Measurements from ENCODE around the gene C17orf75. TPM values are rescaled to one million over a fixed set of nuclear protein-coding genes. Genes with fewer than 3 reads are reported as not detected.
A peak's percentile ranks its signal among the peaks of the same experiment; 100 is the strongest.
"Not testable (repeated sequence)": the region's sequence is repeated elsewhere in the genome, so short reads cannot be mapped to it uniquely, and the experiment has no call there.

Gene C17orf75, protein sequence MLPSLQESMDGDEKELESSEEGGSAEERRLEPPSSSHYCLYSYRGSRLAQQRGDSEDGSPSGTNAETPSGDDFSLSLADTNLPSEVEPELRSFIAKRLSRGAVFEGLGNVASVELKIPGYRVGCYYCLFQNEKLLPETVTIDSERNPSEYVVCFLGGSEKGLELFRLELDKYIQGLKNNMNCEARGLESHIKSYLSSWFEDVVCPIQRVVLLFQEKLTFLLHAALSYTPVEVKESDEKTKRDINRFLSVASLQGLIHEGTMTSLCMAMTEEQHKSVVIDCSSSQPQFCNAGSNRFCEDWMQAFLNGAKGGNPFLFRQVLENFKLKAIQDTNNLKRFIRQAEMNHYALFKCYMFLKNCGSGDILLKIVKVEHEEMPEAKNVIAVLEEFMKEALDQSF
- 10 to 100 TPM in 3 of 4 donors, 1 to 10 TPM in 1; 9.2 to 16.7 (median 13.2) TPM for total RNA-seq

DNA sequence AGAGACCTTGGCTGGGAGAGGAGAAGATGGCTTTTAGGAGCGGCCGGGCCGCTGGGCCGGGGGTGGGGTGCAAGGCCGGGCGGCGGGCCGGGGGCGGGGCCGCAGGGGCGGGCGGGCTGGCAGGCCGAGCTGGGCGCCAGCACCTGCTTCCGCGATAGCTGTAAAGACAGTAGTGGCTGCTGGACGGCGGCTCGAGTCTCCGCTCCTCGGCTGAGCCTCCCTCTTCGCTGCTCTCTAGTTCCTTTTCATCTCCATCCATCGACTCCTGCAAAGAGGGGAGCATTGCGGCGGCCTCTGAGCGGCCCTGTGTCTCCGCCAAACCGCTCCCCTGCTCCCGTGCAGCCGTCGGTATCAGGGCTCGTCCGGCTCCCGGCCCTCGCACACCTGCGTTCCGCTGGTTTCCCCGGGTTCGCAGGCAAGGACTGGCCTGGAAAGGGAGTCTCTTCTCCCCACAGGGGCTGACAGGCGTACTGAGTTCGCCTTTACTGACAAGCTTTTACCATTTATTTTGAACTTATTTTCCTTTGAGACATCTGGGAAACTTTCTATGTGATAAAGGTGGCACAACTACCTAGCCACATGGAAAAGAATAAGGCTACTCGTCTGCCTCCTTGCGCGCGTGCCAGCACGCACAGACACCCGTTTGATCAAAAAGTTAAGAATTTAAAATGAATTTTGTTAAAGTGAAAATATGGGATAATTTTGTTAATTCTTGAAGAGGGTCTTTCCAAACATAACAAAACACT, at the start of gene C17orf75:
Gene C17orf75 (minus strand): TSS at position 317 of the 746 bp plus-strand sequence. CDS start 34 bp downstream, at position 283.
- 3 to 19% methylated on average over 4 to 8 of the region's 47 CpGs for WGBS, 2 donors (ENCODE audit: low coverage in 1 of 2)
- TF ChIP-seq EP300 (IDR thresholded peaks at IDR 0.05) (no peak), POLR2AphosphoS5 (IDR thresholded peaks at IDR 0.05) (peak; percentile 34), POLR2A (IDR thresholded peaks at IDR 0.05) (peak in 1 of 2 donors; percentile 16)
- TF ChIP-seq, protein P1, sequence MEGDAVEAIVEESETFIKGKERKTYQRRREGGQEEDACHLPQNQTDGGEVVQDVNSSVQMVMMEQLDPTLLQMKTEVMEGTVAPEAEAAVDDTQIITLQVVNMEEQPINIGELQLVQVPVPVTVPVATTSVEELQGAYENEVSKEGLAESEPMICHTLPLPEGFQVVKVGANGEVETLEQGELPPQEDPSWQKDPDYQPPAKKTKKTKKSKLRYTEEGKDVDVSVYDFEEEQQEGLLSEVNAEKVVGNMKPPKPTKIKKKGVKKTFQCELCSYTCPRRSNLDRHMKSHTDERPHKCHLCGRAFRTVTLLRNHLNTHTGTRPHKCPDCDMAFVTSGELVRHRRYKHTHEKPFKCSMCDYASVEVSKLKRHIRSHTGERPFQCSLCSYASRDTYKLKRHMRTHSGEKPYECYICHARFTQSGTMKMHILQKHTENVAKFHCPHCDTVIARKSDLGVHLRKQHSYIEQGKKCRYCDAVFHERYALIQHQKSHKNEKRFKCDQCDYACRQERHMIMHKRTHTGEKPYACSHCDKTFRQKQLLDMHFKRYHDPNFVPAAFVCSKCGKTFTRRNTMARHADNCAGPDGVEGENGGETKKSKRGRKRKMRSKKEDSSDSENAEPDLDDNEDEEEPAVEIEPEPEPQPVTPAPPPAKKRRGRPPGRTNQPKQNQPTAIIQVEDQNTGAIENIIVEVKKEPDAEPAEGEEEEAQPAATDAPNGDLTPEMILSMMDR (IDR thresholded peaks at IDR 0.05): no peak
- no peaks in the 10 kb centered on the region for H3K27me3 ChIP-seq
- H3K36me3 ChIP-seq: peaks cover 0 to 33% of the 10 kb centered on the region in 2 donors
- ATAC-seq: peak; percentile 93
- H3K4me1 ChIP-seq: peaks cover 3 to 23% (median 4%) of the 10 kb centered on the region in 3 donors
- H3K27ac ChIP-seq: peak within 1 kb of the TSS; percentile 49 to 89 (median 86)
- peak within 1 kb of the TSS; percentile 69 to 72 for H3K4me3 ChIP-seq
- no peaks in the 10 kb centered on the region for H3K9me3 ChIP-seq

DNA sequence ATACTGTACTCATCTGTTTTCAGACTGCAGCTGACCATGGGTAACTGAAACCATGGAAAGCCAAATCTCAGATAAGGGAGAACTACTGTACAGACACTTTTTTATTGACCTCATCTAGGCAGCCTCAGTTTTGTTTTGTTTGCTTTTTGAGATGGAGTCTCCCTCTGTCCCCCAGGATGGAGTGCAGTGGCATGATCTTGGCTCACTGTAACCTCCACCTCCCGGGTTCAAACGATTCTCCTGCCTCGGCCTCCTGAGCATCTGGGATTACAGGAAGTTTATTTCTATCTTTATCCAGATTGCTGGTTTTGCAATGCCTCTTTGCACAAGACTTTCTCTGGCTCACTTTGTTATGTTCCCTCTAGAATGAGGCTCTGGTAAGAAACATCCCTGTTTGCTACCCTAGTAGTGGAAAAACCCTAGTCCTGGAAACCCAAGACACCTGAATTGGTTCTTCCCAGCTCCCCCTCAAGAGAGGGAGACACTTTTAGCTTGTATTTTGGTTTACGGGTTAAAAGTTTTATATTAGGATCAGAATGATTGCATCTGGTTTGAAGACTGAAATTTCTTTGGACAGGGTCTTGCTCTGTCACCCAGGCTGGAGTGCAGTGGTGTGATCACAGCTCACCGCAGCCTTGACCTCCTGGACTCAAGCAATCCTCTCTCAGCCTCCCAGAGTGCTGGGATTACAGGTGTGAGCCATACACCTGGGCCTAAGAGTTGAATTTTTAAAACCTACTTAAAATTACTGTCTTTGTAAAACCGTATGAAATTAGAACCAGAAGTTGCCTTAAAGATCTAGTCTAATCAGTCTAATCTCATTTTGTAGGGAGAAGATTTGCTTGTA, 46.9 kb upstream of the C17orf75 start:
- TF ChIP-seq EP300 (IDR thresholded peaks at IDR 0.05) (no peak), POLR2A (IDR thresholded peaks at IDR 0.05) (no peak), POLR2AphosphoS5 (IDR thresholded peaks at IDR 0.05) (no peak)
- TF ChIP-seq, protein P1 (IDR thresholded peaks at IDR 0.05): no peak
- H3K9me3 ChIP-seq: no peaks in the 10 kb centered on the region
- H3K36me3 ChIP-seq: peaks cover 0 to 18% of the 10 kb centered on the region in 2 donors
- no peaks in the 10 kb centered on the region for H3K27me3 ChIP-seq
- 77 to 94% methylated on average over 4 to 5 of the region's 6 CpGs for whole genome bisulfite sequencing, 2 donors (ENCODE audit: low coverage in 1 of 2)
- ATAC-seq: no peak
- no peaks in the 10 kb centered on the region for H3K4me1 ChIP-seq
- no peak overlapping the region for H3K4me3 ChIP-seq
- H3K27ac ChIP-seq: no peak overlapping the region

DNA sequence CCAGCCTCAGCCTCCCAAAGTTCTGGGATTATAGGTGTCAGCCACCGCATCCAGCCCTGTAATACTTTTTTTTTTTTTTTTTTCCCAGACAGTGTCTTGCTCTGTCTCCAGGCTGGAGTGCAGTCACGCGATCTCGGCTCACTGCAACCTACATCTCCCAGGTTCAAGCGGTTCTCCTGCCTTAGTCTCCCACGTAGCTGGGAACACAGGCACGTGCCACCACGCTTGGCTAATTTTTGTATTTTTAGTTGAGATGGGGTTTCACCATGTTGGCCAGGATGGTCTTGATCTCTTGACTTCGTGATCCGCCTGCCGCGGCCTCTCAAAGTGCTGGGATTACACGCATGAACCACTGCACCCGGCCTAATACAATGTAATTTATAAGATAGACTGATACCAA, 46.2 kb upstream of the C17orf75 start:
- not testable (repeated sequence) for H3K4me3 ChIP-seq, H3K27me3 ChIP-seq, H3K4me1 ChIP-seq, ATAC-seq, H3K27ac ChIP-seq, H3K9me3 ChIP-seq
- WGBS, 2 donors (ENCODE audit: low coverage in 1 of 2): 87 to 100% methylated on average over 5 to 10 of the region's 14 CpGs
- peaks cover 0 to 19% of the 10 kb centered on the region in 2 donors for H3K36me3 ChIP-seq

DNA sequence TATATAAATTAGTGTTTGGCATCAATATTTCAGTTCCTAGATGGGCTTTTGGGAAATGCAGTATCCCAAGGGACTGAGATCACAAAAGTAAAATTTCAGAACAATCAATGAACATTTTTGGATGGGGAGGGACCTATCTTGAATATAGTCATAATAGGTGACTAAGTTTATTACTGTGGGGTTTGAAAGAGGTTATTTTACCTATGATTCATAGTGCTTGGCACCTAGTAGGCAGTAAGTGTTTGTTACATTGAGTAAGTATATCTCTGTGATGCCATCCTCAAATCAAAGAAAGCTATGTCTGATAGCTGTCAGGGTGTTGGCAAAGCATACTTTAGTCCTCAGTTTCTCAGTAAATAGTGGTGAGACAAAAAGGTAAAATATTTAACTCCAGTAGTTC, 44.9 kb upstream of the C17orf75 start:
- Histone ChIP-seq H3K4me3 (no peak overlapping the region), H3K27me3 (no peaks in the 10 kb centered on the region), H3K27ac (no peak overlapping the region), H3K4me1 (no peaks in the 10 kb centered on the region), H3K9me3 (no peaks in the 10 kb centered on the region), H3K36me3 (peaks cover 0 to 32% of the 10 kb centered on the region in 2 donors)
- TF ChIP-seq POLR2AphosphoS5 (IDR thresholded peaks at IDR 0.05) (no peak), POLR2A (IDR thresholded peaks at IDR 0.05) (no peak), EP300 (IDR thresholded peaks at IDR 0.05) (no peak)
- TF ChIP-seq, protein P1 (IDR thresholded peaks at IDR 0.05): no peak
- no peak for ATAC-seq

DNA sequence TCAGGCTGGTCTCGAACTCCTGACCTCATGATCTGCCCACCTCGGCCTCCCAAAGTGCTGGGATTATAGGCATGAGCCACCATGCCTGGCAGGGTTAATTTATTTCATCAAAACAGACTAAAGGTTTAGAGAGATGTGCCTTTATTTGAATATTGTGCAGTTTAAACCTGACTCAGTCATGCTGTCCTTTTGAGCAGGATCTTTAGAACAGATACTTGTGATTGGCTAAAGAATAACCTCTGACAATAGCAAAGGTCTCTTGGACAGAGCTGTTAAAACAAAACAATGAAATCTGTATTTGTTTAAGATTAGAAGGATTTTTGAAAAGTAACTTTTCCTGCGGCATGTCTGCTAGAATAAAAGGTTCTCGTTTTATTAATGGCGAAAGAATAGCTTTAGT, 44.0 kb upstream of the C17orf75 start:
- no peaks in the 10 kb centered on the region for H3K4me1 ChIP-seq
- no peak overlapping the region for H3K4me3 ChIP-seq
- H3K27ac ChIP-seq: no peak overlapping the region
- peaks cover 0 to 40% of the 10 kb centered on the region in 2 donors for H3K36me3 ChIP-seq
- WGBS, 2 donors (ENCODE audit: low coverage in 1 of 2): 62 to 64% methylated on average over 3 of the region's 5 CpGs
- no peaks in the 10 kb centered on the region for H3K9me3 ChIP-seq
- TF ChIP-seq EP300 (IDR thresholded peaks at IDR 0.05) (no peak), POLR2AphosphoS5 (IDR thresholded peaks at IDR 0.05) (no peak), POLR2A (IDR thresholded peaks at IDR 0.05) (no peak)
- TF ChIP-seq, protein P1 (IDR thresholded peaks at IDR 0.05): no peak
- ATAC-seq: no peak
- H3K27me3 ChIP-seq: no peaks in the 10 kb centered on the region

Data from gastroesophageal sphincter (tissue), 4 donors.